Astrocyte (in vitro differentiated cells and primary cell): Measurements from ENCODE around the gene ERCC6L2.

Source experiments
- CTCF ChIP-seq: IDR thresholded peaks from 2 replicates; pipeline ENCODE4 v1.5.1; 2011; ENCODE audit warnings: low read depth, mild to moderate bottlenecking, inconsistent platforms, low read length, moderate library complexity; ENCODE audit not compliant: insufficient read depth
- EZH2 ChIP-seq: IDR thresholded peaks from 2 replicates; pipeline ENCODE4 v1.6.1; 2012; ENCODE audit warnings: mild to moderate bottlenecking, low read length, inconsistent platforms; ENCODE audit not compliant: insufficient read depth

GRCh38 chr9:95862343-95862742, 13.1 kb upstream of the ERCC6L2 start:
- TF ChIP-seq CTCF: no peak
- no peak for TF ChIP-seq EZH2
